LNCAP (cell line): ENCODE measurements around the gene TSPAN4.

Source experiments
- CTCF ChIP-seq: fragments of 450-650 bp; IDR thresholded peaks from 2 replicates; pipeline ENCODE4 v1.5.1; 2017; ENCODE audit warnings: mild to moderate bottlenecking

TSPAN4 gene

GRCh38 chr11:893008-893654 lies 50.5 kb downstream of the TSPAN4 start:
- no peak for TF ChIP-seq CTCF

GRCh38 chr11:894575-895201 lies 52.0 kb downstream of the TSPAN4 start:
- TF ChIP-seq CTCF = no peak

GRCh38 chr11:895331-896110 lies 52.9 kb downstream of the TSPAN4 start:
- no peak for TF ChIP-seq CTCF

GRCh38 chr11:897253-898142 lies 54.8 kb downstream of the TSPAN4 start:
- no peak for TF ChIP-seq CTCF

- TF ChIP-seq CTCF = peak; percentile 30; the same call in 1 of the 2 replicates
Measured at GRCh38 chr11:898143-898511, 55.5 kb downstream of the TSPAN4 start.

GRCh38 chr11:898540-899190 lies 56.0 kb downstream of the TSPAN4 start:
- no peak for TF ChIP-seq CTCF

- no peak for TF ChIP-seq CTCF
Measured at GRCh38 chr11:899724-900123, 57.1 kb downstream of the TSPAN4 start.
